ENCODE data around the gene CDK5RAP1. TPM values are rescaled to one million over a fixed set of nuclear protein-coding genes. Genes with fewer than 3 reads are reported as not detected.

Gene CDK5RAP1
- total and polyA plus RNA-seq, 9 of the 15 experiments (the other 6 are each of a cell fraction or from before 2014, with no cell fraction given), result 41.6 to 127 (median 58.3) TPM

DNA sequence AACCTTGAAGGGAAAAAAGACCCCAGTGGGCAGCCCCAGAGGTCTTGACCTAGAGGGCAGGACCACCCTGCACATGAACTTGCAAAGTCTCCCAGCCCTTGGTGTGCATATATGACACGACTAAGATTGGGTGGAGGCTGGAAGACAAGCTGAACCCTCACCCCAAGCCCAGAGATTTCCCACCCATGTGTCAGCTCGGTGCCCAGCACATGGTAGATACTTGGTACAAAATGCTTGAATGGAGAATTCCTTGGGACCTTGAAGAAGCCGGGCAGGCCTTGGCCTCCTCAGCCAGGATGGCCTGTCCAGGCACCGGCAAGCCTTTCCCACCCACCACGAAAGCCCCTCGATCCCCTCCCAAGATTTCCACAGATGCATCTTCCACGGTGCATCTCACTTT, 67.7 kb downstream of the CDK5RAP1 start:
- H3K36me3 ChIP-seq (ENCODE audit: control insufficient read depth, insufficient read depth, low read length), result no peaks in the 10 kb centered on the region
- DNase-seq (ENCODE audit: extremely low read depth in 1 of 4, low spot score in 3 of 4) (no peak), FAIRE-seq (no peak), ATAC-seq (no peak)
- CTCF ChIA-PET (ENCODE audit: low intra/inter-chr PET ratio), result no interaction called here
- no peak overlapping the region for H3K27ac ChIP-seq (ENCODE audit: extremely low read depth, low read depth, low read length)
- H3K9me3 ChIP-seq (replicated peaks; ENCODE audit: control insufficient read depth, insufficient read depth, low read depth, low read length), result no peaks in the 10 kb centered on the region
- in situ Hi-C loops (cut with MboI), result no loop called here
- no peaks in the 10 kb centered on the region for H3K79me2 ChIP-seq (ENCODE audit: control insufficient read depth, insufficient read depth, low read length)
- H3K4me3 ChIP-seq, result no peak overlapping the region
- peaks cover under 1 to 4% of the 10 kb centered on the region in 2 experiments; a peak in 3 of 5 replicates for H3K4me1 ChIP-seq (replicated peaks in 1 of 2; ENCODE audit: control insufficient read depth in 2 of 2, insufficient read depth in 2 of 2, low read length in 2 of 2)
- intact Hi-C loops (cut with micrococcal nuclease), result no loop called here
- POLR2A ChIA-PET, result no interaction called here
- no TSS peak for BruUV-seq (replicated peaks)
- no peaks in the 10 kb centered on the region for H3K9me1 ChIP-seq (ENCODE audit: control insufficient read depth, insufficient read depth, low read length)
- H2AFZ ChIP-seq (ENCODE audit: low read depth, low read length), result no peak overlapping the region
- no peak overlapping the region for H3K9ac ChIP-seq (ENCODE audit: insufficient read depth in 1 of 2, low read depth in 2 of 2, low read length in 2 of 2)
- peaks cover 19 to 50% of the 10 kb centered on the region in 2 experiments; a peak in 4 of 5 replicates for H3K27me3 ChIP-seq (ENCODE audit: control insufficient read depth in 2 of 2, insufficient read depth in 2 of 2, low read length in 2 of 2)
- H4K20me1 ChIP-seq (replicated peaks; ENCODE audit: control insufficient read depth, insufficient read depth, low read length), result peaks cover 10% of the 10 kb centered on the region
- no peak overlapping the region for H3K4me2 ChIP-seq (ENCODE audit: insufficient read depth, low read length)
- no peak for TF ChIP-seq SMAD1 (IDR thresholded peaks at IDR 0.05; ENCODE audit: low read depth, low read length, partially characterized antibody)
- TF ChIP-seq, protein P1, sequence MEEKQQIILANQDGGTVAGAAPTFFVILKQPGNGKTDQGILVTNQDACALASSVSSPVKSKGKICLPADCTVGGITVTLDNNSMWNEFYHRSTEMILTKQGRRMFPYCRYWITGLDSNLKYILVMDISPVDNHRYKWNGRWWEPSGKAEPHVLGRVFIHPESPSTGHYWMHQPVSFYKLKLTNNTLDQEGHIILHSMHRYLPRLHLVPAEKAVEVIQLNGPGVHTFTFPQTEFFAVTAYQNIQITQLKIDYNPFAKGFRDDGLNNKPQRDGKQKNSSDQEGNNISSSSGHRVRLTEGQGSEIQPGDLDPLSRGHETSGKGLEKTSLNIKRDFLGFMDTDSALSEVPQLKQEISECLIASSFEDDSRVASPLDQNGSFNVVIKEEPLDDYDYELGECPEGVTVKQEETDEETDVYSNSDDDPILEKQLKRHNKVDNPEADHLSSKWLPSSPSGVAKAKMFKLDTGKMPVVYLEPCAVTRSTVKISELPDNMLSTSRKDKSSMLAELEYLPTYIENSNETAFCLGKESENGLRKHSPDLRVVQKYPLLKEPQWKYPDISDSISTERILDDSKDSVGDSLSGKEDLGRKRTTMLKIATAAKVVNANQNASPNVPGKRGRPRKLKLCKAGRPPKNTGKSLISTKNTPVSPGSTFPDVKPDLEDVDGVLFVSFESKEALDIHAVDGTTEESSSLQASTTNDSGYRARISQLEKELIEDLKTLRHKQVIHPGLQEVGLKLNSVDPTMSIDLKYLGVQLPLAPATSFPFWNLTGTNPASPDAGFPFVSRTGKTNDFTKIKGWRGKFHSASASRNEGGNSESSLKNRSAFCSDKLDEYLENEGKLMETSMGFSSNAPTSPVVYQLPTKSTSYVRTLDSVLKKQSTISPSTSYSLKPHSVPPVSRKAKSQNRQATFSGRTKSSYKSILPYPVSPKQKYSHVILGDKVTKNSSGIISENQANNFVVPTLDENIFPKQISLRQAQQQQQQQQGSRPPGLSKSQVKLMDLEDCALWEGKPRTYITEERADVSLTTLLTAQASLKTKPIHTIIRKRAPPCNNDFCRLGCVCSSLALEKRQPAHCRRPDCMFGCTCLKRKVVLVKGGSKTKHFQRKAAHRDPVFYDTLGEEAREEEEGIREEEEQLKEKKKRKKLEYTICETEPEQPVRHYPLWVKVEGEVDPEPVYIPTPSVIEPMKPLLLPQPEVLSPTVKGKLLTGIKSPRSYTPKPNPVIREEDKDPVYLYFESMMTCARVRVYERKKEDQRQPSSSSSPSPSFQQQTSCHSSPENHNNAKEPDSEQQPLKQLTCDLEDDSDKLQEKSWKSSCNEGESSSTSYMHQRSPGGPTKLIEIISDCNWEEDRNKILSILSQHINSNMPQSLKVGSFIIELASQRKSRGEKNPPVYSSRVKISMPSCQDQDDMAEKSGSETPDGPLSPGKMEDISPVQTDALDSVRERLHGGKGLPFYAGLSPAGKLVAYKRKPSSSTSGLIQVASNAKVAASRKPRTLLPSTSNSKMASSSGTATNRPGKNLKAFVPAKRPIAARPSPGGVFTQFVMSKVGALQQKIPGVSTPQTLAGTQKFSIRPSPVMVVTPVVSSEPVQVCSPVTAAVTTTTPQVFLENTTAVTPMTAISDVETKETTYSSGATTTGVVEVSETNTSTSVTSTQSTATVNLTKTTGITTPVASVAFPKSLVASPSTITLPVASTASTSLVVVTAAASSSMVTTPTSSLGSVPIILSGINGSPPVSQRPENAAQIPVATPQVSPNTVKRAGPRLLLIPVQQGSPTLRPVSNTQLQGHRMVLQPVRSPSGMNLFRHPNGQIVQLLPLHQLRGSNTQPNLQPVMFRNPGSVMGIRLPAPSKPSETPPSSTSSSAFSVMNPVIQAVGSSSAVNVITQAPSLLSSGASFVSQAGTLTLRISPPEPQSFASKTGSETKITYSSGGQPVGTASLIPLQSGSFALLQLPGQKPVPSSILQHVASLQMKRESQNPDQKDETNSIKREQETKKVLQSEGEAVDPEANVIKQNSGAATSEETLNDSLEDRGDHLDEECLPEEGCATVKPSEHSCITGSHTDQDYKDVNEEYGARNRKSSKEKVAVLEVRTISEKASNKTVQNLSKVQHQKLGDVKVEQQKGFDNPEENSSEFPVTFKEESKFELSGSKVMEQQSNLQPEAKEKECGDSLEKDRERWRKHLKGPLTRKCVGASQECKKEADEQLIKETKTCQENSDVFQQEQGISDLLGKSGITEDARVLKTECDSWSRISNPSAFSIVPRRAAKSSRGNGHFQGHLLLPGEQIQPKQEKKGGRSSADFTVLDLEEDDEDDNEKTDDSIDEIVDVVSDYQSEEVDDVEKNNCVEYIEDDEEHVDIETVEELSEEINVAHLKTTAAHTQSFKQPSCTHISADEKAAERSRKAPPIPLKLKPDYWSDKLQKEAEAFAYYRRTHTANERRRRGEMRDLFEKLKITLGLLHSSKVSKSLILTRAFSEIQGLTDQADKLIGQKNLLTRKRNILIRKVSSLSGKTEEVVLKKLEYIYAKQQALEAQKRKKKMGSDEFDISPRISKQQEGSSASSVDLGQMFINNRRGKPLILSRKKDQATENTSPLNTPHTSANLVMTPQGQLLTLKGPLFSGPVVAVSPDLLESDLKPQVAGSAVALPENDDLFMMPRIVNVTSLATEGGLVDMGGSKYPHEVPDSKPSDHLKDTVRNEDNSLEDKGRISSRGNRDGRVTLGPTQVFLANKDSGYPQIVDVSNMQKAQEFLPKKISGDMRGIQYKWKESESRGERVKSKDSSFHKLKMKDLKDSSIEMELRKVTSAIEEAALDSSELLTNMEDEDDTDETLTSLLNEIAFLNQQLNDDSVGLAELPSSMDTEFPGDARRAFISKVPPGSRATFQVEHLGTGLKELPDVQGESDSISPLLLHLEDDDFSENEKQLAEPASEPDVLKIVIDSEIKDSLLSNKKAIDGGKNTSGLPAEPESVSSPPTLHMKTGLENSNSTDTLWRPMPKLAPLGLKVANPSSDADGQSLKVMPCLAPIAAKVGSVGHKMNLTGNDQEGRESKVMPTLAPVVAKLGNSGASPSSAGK (IDR thresholded peaks at IDR 0.05), result no peak
- TF ChIP-seq MED1 (CRISPR knock-in tag; IDR thresholded peaks at IDR 0.05; ENCODE audit: borderline replicate concordance), result no peak
- no peak for TF ChIP-seq FOXJ3 (CRISPR knock-in tag; IDR thresholded peaks at IDR 0.05)
- no peak for TF ChIP-seq ELF1 (tag; IDR thresholded peaks at IDR 0.05)
- TF ChIP-seq FOXM1 (IDR thresholded peaks at IDR 0.05; ENCODE audit: low read depth), result no peak
- TF ChIP-seq FOXM1 (CRISPR knock-in tag; IDR thresholded peaks at IDR 0.05; ENCODE audit: low read depth), result no peak
- TF ChIP-seq, protein P2, sequence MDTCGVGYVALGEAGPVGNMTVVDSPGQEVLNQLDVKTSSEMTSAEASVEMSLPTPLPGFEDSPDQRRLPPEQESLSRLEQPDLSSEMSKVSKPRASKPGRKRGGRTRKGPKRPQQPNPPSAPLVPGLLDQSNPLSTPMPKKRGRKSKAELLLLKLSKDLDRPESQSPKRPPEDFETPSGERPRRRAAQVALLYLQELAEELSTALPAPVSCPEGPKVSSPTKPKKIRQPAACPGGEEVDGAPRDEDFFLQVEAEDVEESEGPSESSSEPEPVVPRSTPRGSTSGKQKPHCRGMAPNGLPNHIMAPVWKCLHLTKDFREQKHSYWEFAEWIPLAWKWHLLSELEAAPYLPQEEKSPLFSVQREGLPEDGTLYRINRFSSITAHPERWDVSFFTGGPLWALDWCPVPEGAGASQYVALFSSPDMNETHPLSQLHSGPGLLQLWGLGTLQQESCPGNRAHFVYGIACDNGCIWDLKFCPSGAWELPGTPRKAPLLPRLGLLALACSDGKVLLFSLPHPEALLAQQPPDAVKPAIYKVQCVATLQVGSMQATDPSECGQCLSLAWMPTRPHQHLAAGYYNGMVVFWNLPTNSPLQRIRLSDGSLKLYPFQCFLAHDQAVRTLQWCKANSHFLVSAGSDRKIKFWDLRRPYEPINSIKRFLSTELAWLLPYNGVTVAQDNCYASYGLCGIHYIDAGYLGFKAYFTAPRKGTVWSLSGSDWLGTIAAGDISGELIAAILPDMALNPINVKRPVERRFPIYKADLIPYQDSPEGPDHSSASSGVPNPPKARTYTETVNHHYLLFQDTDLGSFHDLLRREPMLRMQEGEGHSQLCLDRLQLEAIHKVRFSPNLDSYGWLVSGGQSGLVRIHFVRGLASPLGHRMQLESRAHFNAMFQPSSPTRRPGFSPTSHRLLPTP (IDR thresholded peaks at IDR 0.05; ENCODE audit: borderline replicate concordance, extremely low read depth, insufficient read length), result no peak
- no peak for TF ChIP-seq MAFK (IDR thresholded peaks at IDR 0.05; ENCODE audit: low read length)
- 3% methylated on average over 7 of the region's 7 CpGs for WGBS (ENCODE audit: insufficient coverage, low coverage, missing lambda C conversion rate)
